Prostate gland (tissue), 2 donors: ENCODE measurements around the gene BTG1.

Experiments used
- CTCF ChIP-seq, 4 experiments: fragments of 200-600 bp in 2 of 4; fragments of 450-650 bp in 2 of 4; sonication (generic) in 2 of 4; IDR thresholded peaks; 1 replicate in 3 of 4; 2 replicates in 1 of 4; pipeline ENCODE4 v1.5.1; 2016 to 2019; ENCODE audit warnings: antibody characterized with exemption in 4 of 4, mild to moderate bottlenecking in 2 of 4, moderate library complexity in 2 of 4
- POLR2A ChIP-seq: fragments of 450-650 bp; IDR thresholded peaks from one replicate; pipeline ENCODE4 v1.6.1; 2016; ENCODE audit warnings: antibody characterized with exemption, mild to moderate bottlenecking
- POLR2AphosphoS5 ChIP-seq: sonication (generic); formaldehyde crosslinking; IDR thresholded peaks from one replicate; pipeline ENCODE4 v1.6.1; 2017; ENCODE audit warnings: antibody characterized with exemption

DNA sequence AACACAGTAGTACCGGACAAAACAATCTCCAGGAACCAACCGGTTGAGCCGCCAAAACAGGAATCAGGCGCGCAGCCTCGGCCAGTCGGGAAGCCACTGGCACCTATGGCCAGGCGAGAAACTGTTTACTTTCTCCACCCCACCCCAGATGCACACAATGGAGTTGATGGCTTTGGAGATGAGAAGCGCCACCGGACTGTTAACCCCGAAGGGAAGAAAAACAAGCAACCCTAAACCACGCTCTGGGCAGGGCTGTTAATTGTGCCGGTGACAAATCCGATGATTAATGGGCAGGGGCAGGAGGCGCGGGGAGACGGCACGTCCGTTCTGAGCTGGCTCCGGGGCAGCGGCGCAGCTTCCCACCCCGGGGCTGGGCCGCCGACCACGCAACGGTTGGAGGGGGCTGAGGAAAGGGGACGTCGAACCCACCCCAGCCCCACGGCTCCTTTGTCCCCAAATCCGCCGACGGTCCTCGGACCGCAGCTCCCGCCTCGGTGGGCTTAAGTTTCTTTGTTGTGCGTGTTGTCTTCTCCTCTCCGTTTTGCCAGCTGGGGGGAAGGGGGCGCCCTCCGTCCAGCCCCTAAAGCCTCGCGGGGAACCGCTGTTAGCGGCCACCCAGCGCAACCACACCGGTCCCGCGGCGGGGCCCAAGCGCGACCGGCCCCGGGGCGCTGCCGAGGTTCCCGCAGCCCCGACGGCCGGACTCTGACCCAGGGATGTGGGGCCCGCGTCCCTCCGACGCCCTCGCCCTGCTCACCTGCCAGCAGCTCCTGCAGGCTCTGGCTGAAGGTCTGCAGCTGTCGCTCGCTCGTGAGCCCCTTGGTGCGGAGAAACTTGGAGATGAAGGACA, 790 bp downstream of the BTG1 start:
- TF ChIP-seq CTCF (IDR thresholded peaks at IDR 0.05) (peak in 1 of 4 experiments; percentile 18), POLR2A (peak; percentile 45), POLR2AphosphoS5 (peak; percentile 42)
